SK-N-SH treated with all-trans-retinoic acid at 6 μM for 48 hours (cell line): ENCODE measurements around the gene UHMK1.

ENCODE experiments used
- ARNTL ChIP-seq: fragments of 450-650 bp; formaldehyde crosslinking; IDR thresholded peaks from 2 replicates; pipeline ENCODE4 v1.5.0; 2020; ENCODE audit warnings: low read depth, mild to moderate bottlenecking, moderate library complexity, borderline replicate concordance
- ESRRG ChIP-seq: fragments of 250-450 bp; sonication (Bioruptor Pico); IDR thresholded peaks from 2 replicates; pipeline ENCODE4 v1.6.1; 2021; ENCODE audit warnings: mild to moderate bottlenecking
- OSR1 ChIP-seq: fragments of 250-450 bp; sonication (Bioruptor Pico); IDR thresholded peaks from 2 replicates; pipeline ENCODE4 v1.8.0; 2022; ENCODE audit warnings: moderate library complexity, mild to moderate bottlenecking, inconsistent platforms
- PPARA ChIP-seq: fragments of 250-450 bp; sonication (Bioruptor Pico); IDR thresholded peaks from 2 replicates; pipeline ENCODE4 v1.5.0; 2020; ENCODE audit warnings: mild to moderate bottlenecking, borderline replicate concordance
- RARB ChIP-seq: fragments of 250-450 bp; sonication (Bioruptor Pico); IDR thresholded peaks from 2 replicates; pipeline ENCODE4 v1.8.0; 2021; ENCODE audit warnings: mild to moderate bottlenecking, moderate library complexity
- TCF4 ChIP-seq: fragments of 250-450 bp; sonication (Bioruptor Pico); IDR thresholded peaks from 2 replicates; pipeline ENCODE4 v1.8.0; 2021; ENCODE audit warnings: mild to moderate bottlenecking, moderate library complexity, borderline replicate concordance
- TOX ChIP-seq: fragments of 250-450 bp; sonication (Bioruptor Pico); IDR thresholded peaks from 2 replicates; pipeline ENCODE4 v1.8.0; 2021; ENCODE audit warnings: mild to moderate bottlenecking, moderate library complexity, borderline replicate concordance
- TSHZ2 ChIP-seq: fragments of 250-450 bp; sonication (Bioruptor Pico); IDR thresholded peaks from 2 replicates; pipeline ENCODE4 v1.5.0; 2020; ENCODE audit warnings: mild to moderate bottlenecking, moderate library complexity
- ZFP3 ChIP-seq: fragments of 250-450 bp; sonication (Bioruptor Pico); IDR thresholded peaks from 2 replicates; pipeline ENCODE4 v1.5.0; 2020; ENCODE audit warnings: mild to moderate bottlenecking, moderate library complexity
- ZFP30 ChIP-seq: fragments of 450-650 bp; formaldehyde crosslinking; IDR thresholded peaks from 2 replicates; pipeline ENCODE4 v1.5.0; 2022; ENCODE audit warnings: mild to moderate bottlenecking, moderate library complexity
- ZNF70 ChIP-seq: fragments of 450-650 bp; formaldehyde crosslinking; IDR thresholded peaks from 2 replicates; pipeline ENCODE4 v1.5.0; 2020; ENCODE audit warnings: mild to moderate bottlenecking, moderate library complexity
- TF ChIP-seq, protein P1 (sequence below): fragments of 250-450 bp; sonication (Bioruptor Pico); IDR thresholded peaks from 2 replicates; pipeline ENCODE4 v1.8.0; 2020; ENCODE audit warnings: mild to moderate bottlenecking, moderate library complexity, borderline replicate concordance
- TF ChIP-seq, protein P2 (sequence below): fragments of 250-450 bp; sonication (Bioruptor Pico); IDR thresholded peaks from 2 replicates; pipeline ENCODE4 v1.8.0; 2021; ENCODE audit warnings: low read depth, mild to moderate bottlenecking, moderate library complexity, borderline replicate concordance
- TF ChIP-seq, protein P3 (sequence below): fragments of 250-450 bp; sonication (Bioruptor Pico); IDR thresholded peaks from 2 replicates; pipeline ENCODE4 v1.5.1; 2021; ENCODE audit warnings: mild to moderate bottlenecking, moderate library complexity

DNA sequence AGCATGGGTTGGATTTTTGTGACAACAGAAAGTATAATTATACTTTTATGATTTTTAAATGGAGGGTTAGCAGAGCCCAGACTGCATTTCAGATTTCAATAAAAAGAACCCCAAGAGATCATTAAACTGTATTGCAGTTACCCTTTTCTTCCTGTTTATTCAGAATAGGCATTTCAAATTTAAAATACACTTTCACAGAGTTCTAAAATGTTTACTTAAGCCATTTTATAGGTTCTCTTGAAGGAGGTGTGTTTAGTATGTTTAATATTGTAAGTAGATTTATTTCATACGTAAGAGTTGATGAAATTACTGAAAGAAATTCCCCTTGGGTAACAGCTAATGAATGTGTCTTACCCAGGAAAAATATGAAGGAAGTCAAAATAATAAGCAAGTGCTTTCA is 81.3 kb downstream of the UHMK1 start:
- no peak for TF ChIP-seq ZFP3
- no peak for TF ChIP-seq ARNTL (CRISPR knock-in tag)
- no peak for TF ChIP-seq TCF4 (CRISPR knock-in tag)
- TF ChIP-seq ESRRG (CRISPR knock-in tag), result no peak
- TF ChIP-seq ZNF70 (CRISPR knock-in tag), result no peak
- TF ChIP-seq, protein P1, sequence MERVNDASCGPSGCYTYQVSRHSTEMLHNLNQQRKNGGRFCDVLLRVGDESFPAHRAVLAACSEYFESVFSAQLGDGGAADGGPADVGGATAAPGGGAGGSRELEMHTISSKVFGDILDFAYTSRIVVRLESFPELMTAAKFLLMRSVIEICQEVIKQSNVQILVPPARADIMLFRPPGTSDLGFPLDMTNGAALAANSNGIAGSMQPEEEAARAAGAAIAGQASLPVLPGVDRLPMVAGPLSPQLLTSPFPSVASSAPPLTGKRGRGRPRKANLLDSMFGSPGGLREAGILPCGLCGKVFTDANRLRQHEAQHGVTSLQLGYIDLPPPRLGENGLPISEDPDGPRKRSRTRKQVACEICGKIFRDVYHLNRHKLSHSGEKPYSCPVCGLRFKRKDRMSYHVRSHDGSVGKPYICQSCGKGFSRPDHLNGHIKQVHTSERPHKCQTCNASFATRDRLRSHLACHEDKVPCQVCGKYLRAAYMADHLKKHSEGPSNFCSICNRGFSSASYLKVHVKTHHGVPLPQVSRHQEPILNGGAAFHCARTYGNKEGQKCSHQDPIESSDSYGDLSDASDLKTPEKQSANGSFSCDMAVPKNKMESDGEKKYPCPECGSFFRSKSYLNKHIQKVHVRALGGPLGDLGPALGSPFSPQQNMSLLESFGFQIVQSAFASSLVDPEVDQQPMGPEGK, result no peak
- TF ChIP-seq OSR1 (CRISPR knock-in tag), result no peak
- no peak for TF ChIP-seq RARB (CRISPR knock-in tag)
- TF ChIP-seq, protein P2, sequence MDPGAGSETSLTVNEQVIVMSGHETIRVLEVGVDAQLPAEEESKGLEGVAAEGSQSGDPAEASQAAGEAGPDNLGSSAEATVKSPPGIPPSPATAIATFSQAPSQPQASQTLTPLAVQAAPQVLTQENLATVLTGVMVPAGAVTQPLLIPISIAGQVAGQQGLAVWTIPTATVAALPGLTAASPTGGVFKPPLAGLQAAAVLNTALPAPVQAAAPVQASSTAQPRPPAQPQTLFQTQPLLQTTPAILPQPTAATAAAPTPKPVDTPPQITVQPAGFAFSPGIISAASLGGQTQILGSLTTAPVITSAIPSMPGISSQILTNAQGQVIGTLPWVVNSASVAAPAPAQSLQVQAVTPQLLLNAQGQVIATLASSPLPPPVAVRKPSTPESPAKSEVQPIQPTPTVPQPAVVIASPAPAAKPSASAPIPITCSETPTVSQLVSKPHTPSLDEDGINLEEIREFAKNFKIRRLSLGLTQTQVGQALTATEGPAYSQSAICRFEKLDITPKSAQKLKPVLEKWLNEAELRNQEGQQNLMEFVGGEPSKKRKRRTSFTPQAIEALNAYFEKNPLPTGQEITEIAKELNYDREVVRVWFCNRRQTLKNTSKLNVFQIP (CRISPR knock-in tag), result no peak
- TF ChIP-seq, protein P3, sequence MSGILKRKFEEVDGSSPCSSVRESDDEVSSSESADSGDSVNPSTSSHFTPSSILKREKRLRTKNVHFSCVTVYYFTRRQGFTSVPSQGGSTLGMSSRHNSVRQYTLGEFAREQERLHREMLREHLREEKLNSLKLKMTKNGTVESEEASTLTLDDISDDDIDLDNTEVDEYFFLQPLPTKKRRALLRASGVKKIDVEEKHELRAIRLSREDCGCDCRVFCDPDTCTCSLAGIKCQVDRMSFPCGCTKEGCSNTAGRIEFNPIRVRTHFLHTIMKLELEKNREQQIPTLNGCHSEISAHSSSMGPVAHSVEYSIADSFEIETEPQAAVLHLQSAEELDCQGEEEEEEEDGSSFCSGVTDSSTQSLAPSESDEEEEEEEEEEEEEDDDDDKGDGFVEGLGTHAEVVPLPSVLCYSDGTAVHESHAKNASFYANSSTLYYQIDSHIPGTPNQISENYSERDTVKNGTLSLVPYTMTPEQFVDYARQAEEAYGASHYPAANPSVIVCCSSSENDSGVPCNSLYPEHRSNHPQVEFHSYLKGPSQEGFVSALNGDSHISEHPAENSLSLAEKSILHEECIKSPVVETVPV (CRISPR knock-in tag), result no peak
- no peak for TF ChIP-seq TSHZ2
- TF ChIP-seq TOX (CRISPR knock-in tag), result no peak
- TF ChIP-seq PPARA (CRISPR knock-in tag), result no peak
- TF ChIP-seq ZFP30 (CRISPR knock-in tag), result no peak
